HepG2 (cell line): ENCODE measurements around the gene SGIP1. TPM values are rescaled to one million over a fixed set of nuclear protein-coding genes. Genes with fewer than 3 reads are reported as not detected.

Experiments
- ATAC-seq: fragments of 200-7000 bp; cut with Tn5 transposase; 3 replicates; pipeline ENCODE4 v1.9.1; 2020; ENCODE audit warnings: mild to moderate bottlenecking, moderate library complexity
- BruUV-seq: library from RNA; stranded (reverse); fragments of 400-500 nt; replicated peaks from 2 replicates; lab custom pipeline; 2021; lab: Mats Ljungman, UMichigan
- CTCF ChIA-PET: fragments of 300-600 bp; formaldehyde crosslinking; extraction: SDS; loops from one replicate; lab custom pipeline; 2021; ENCODE audit warnings: low total read pairs, inconsistent platforms, low intra/inter-chr PET ratio; lab: Yijun Ruan, JAX
- POLR2A ChIA-PET: fragments of 350-600 bp; sonication (Branson Sonifier 250); formaldehyde crosslinking; loops from one replicate; lab custom pipeline; 2020; ENCODE audit warnings: antibody characterized with exemption, inconsistent platforms; lab: Yijun Ruan, JAX
- DNase-seq: peaks from one replicate; pipeline ENCODE4 v3.0.0-alpha.2; 2015; ENCODE audit warnings: low spot score
- FAIRE-seq: peaks from 3 replicates; lab custom pipeline; 2011; peaks lifted over from hg19 to GRCh38; lab: Jason Lieb, UNC
- H2AFZ ChIP-seq: one replicate; pipeline ENCODE4 v1.6.1; 2011; ENCODE audit warnings: low read length, inconsistent platforms
- H3K27ac ChIP-seq: fragments of 300-600 bp; 3 replicates; pipeline ENCODE4 v1.8.0; 2011; ENCODE audit warnings: mixed run types, mild to moderate bottlenecking, mixed read lengths, low read length, inconsistent platforms; ENCODE audit not compliant: insufficient read depth; ENCODE audit errors: extremely low read length
- H3K27me3 ChIP-seq, 2 experiments: fragments of 200-600 bp in 1 of 2; 2 replicates in 1 of 2; 3 replicates in 1 of 2; pipeline versions ENCODE4 v1.6.0 to v1.8.0; 2011; ENCODE audit warnings: low read length in 2 of 2, mild to moderate bottlenecking in 2 of 2, moderate library complexity in 2 of 2, inconsistent platforms in 1 of 2; ENCODE audit not compliant: insufficient read depth in 2 of 2, control insufficient read depth in 1 of 2
- H3K36me3 ChIP-seq, 2 experiments: fragments of 200-600 bp in 1 of 2; replicated peaks in 1 of 2; 2 replicates in 1 of 2; 3 replicates in 1 of 2; pipeline versions ENCODE4 v1.5.1 to v1.8.0; 2011; ENCODE audit warnings: low read length in 2 of 2, inconsistent platforms in 1 of 2; ENCODE audit not compliant: insufficient read depth in 2 of 2, control insufficient read depth in 1 of 2
- H3K4me1 ChIP-seq: 2 replicates; pipeline ENCODE4 v1.5.1; 2012; ENCODE audit warnings: low read length, inconsistent platforms; ENCODE audit not compliant: insufficient read depth
- H3K4me2 ChIP-seq: 2 replicates; pipeline ENCODE4 v1.6.0; 2011; ENCODE audit warnings: low read depth, low read length, inconsistent platforms
- H3K4me3 ChIP-seq, 3 experiments: fragments of 200-600 bp in 1 of 3; sonication (generic), shearing (Covaris generic) in 1 of 3; replicated peaks in 1 of 3; 2 replicates each; pipeline ENCODE4 v1.5.1; 2011 to 2016; ENCODE audit warnings: low read length in 3 of 3, inconsistent platforms in 2 of 3, low read depth in 2 of 3, mild to moderate bottlenecking in 2 of 3, control low read depth in 1 of 3, mixed read lengths in 1 of 3; ENCODE audit not compliant: insufficient read depth in 1 of 3
- H3K79me2 ChIP-seq: one replicate; pipeline ENCODE4 v1.6.1; 2011; ENCODE audit warnings: low read length, inconsistent platforms; ENCODE audit not compliant: insufficient read depth
- H3K9ac ChIP-seq: 2 replicates; pipeline ENCODE4 v1.6.0; 2011; ENCODE audit warnings: mild to moderate bottlenecking, low read depth, low read length, inconsistent platforms; ENCODE audit not compliant: insufficient read depth
- H3K9me3 ChIP-seq: 2 replicates; pipeline ENCODE4 v1.5.1; 2012; ENCODE audit warnings: mild to moderate bottlenecking, low read length
- H4K20me1 ChIP-seq: 2 replicates; pipeline ENCODE4 v1.6.0; 2011; ENCODE audit warnings: inconsistent platforms, mild to moderate bottlenecking, low read length, moderate library complexity; ENCODE audit not compliant: insufficient read depth
- ARNTL ChIP-seq: sonication (generic); formaldehyde crosslinking; IDR thresholded peaks from 2 replicates; pipeline ENCODE4 v1.4.0; 2020; ENCODE audit warnings: mild to moderate bottlenecking, missing genetic modification reagents
- CENPT ChIP-seq: sonication (generic); formaldehyde crosslinking; IDR thresholded peaks from 2 replicates; pipeline ENCODE4 v1.8.0; 2022; ENCODE audit warnings: low read depth, mild to moderate bottlenecking, moderate library complexity, missing genetic modification reagents
- ETV5 ChIP-seq: IDR thresholded peaks from 2 replicates; pipeline ENCODE4 v1.6.1; 2018; ENCODE audit warnings: missing biosample characterization, missing genetic modification reagents, inconsistent platforms, borderline replicate concordance
- FOXK2 ChIP-seq: fragments of 450-650 bp; IDR thresholded peaks from 2 replicates; pipeline ENCODE4 v1.6.1; 2016
- FOXP1 ChIP-seq, 2 experiments: fragments of 450-650 bp in 1 of 2; IDR thresholded peaks; 2 replicates each; pipeline ENCODE4 v1.6.1; 2017 to 2018; ENCODE audit warnings: antibody characterized with exemption in 1 of 2
- HCFC1 ChIP-seq: fragments of 150-350 bp; IDR thresholded peaks from 2 replicates; pipeline ENCODE4 v1.6.1; 2014; ENCODE audit warnings: low read depth, low read length
- MBD4 ChIP-seq: IDR thresholded peaks from 2 replicates; pipeline ENCODE4 v1.6.1; 2012; ENCODE audit warnings: low read length, inconsistent platforms, borderline replicate concordance
- MEIS1 ChIP-seq: sonication (generic); formaldehyde crosslinking; IDR thresholded peaks from 2 replicates; pipeline ENCODE4 v1.9.0; 2021; ENCODE audit warnings: mild to moderate bottlenecking, missing genetic modification reagents, moderate library complexity, borderline replicate concordance
- MYNN ChIP-seq: sonication (generic); formaldehyde crosslinking; IDR thresholded peaks from 2 replicates; pipeline ENCODE4 v1.4.0; 2020; ENCODE audit warnings: mild to moderate bottlenecking, low read depth, missing genetic modification reagents
- PHF21A ChIP-seq: sonication (generic); formaldehyde crosslinking; IDR thresholded peaks from 2 replicates; pipeline ENCODE4 v1.5.0; 2020; ENCODE audit warnings: mild to moderate bottlenecking, missing genetic modification reagents
- RFX1 ChIP-seq: fragments of 450-650 bp; IDR thresholded peaks from 2 replicates; pipeline ENCODE4 v1.6.1; 2017
- SETDB1 ChIP-seq: sonication (generic); formaldehyde crosslinking; IDR thresholded peaks from 2 replicates; pipeline ENCODE4 v1.5.1; 2020; ENCODE audit warnings: missing genetic modification reagents, mild to moderate bottlenecking, borderline replicate concordance
- SKIL ChIP-seq: sonication (generic); formaldehyde crosslinking; IDR thresholded peaks from 2 replicates; pipeline ENCODE4 v1.8.0; 2022; ENCODE audit warnings: missing genetic modification reagents, mild to moderate bottlenecking, moderate library complexity, borderline replicate concordance
- STAG1 ChIP-seq: sonication (generic); formaldehyde crosslinking; IDR thresholded peaks from 2 replicates; pipeline ENCODE4 v1.4.0; 2020; ENCODE audit warnings: missing genetic modification reagents
- ZBTB7A ChIP-seq: sonication (generic); formaldehyde crosslinking; IDR thresholded peaks from 2 replicates; pipeline ENCODE4 v1.8.0; 2022; ENCODE audit warnings: mild to moderate bottlenecking, missing genetic modification reagents
- ZFYVE20 ChIP-seq: sonication (generic); formaldehyde crosslinking; IDR thresholded peaks from 2 replicates; pipeline ENCODE4 v1.8.0; 2023; ENCODE audit warnings: low read depth, mild to moderate bottlenecking, moderate library complexity, missing genetic modification reagents, borderline replicate concordance
- ZGPAT ChIP-seq: IDR thresholded peaks from 2 replicates; pipeline ENCODE4 v1.6.1; 2016; ENCODE audit warnings: mild to moderate bottlenecking
- ZNF138 ChIP-seq: sonication (generic); formaldehyde crosslinking; IDR thresholded peaks from 2 replicates; pipeline ENCODE4 v1.5.0; 2020; ENCODE audit warnings: mild to moderate bottlenecking, low read depth, missing genetic modification reagents
- ZNF235 ChIP-seq: sonication (generic); formaldehyde crosslinking; IDR thresholded peaks from 2 replicates; pipeline ENCODE4 v1.8.1; 2023; ENCODE audit warnings: mild to moderate bottlenecking, missing genetic modification reagents, borderline replicate concordance
- ZNF607 ChIP-seq: sonication (generic); formaldehyde crosslinking; IDR thresholded peaks from 2 replicates; pipeline ENCODE4 v1.5.1; 2020; ENCODE audit warnings: missing genetic modification reagents, mild to moderate bottlenecking, borderline replicate concordance
- ZNF704 ChIP-seq: sonication (generic); formaldehyde crosslinking; IDR thresholded peaks from 2 replicates; pipeline ENCODE4 v1.8.1; 2023; ENCODE audit warnings: mild to moderate bottlenecking, inconsistent platforms, moderate library complexity, missing genetic modification reagents, borderline replicate concordance
- ZNF788 ChIP-seq: sonication (generic); formaldehyde crosslinking; IDR thresholded peaks from 2 replicates; pipeline ENCODE4 v1.5.0; 2020; ENCODE audit warnings: mild to moderate bottlenecking, missing genetic modification reagents, borderline replicate concordance
- ZSCAN20 ChIP-seq: sonication (generic); formaldehyde crosslinking; IDR thresholded peaks from 2 replicates; pipeline ENCODE4 v1.4.0; 2020; ENCODE audit warnings: missing genetic modification reagents, mild to moderate bottlenecking, borderline replicate concordance
- in situ Hi-C: cut with HindIII; loops from 2 replicates; pipeline ENCODE4 v1.10.0; 2017; ENCODE audit warnings: low pct_unique_long_range_greater_than_20kb; ENCODE audit not compliant: extremely low pct_ligation_motif_present
- intact Hi-C: fragments of 100-400 bp; cut with micrococcal nuclease; formaldehyde crosslinking; loops from one replicate; pipeline ENCODE4 v1.10.0; 2022; ENCODE audit not compliant: unreplicated experiment
- polyA plus RNA-seq, 8 experiments: library from polyadenylated mRNA; depleted of rRNA in 3 of 8; stranded (reverse) in 7 of 8; unstranded in 1 of 8; fragments of >200 nt; fragmentation: Illumina TruSeq in 4 of 8; extraction: Trizol in 4 of 8; gene quantifications; 2 replicates each; pipeline versions ENCODE4 v1.2.1 to v1.2.3, GENCODE V29; 2011 to 2016; ENCODE audit warnings: low read depth in 4 of 8, missing spikeins in 1 of 8, mixed read lengths in 1 of 8; ENCODE audit not compliant: insufficient read depth in 1 of 8
- total RNA-seq, 5 experiments: library from RNA; depleted of rRNA; stranded (reverse); fragments of >200 nt; fragmentation: Illumina TruSeq; extraction: Trizol; gene quantifications; 2 replicates each; pipeline ENCODE4 v1.2.3, GENCODE V29; 2016; ENCODE audit warnings: low read depth in 1 of 5

SGIP1 gene
- total and polyA plus RNA-seq, 2 of the 13 experiments (the other 11 are each of a cell fraction or from before 2014, with no cell fraction given), result not detected

- TF ChIP-seq MEIS1 (CRISPR knock-in tag) (no peak), ZGPAT (CRISPR knock-in tag) (no peak), ETV5 (no peak), ARNTL (CRISPR knock-in tag) (no peak), SKIL (no peak), MYNN (CRISPR knock-in tag) (no peak), MBD4 (no peak), ZNF704 (CRISPR knock-in tag) (no peak), ZNF235 (CRISPR knock-in tag) (no peak)
Observed at GRCh38 chr1:66712839-66713238, 178.9 kb downstream of the SGIP1 start (continued).

- H3K27ac ChIP-seq, result no peak overlapping the region
- ATAC-seq, result no peak
- no TSS peak for BruUV-seq
- H3K36me3 ChIP-seq, result no peaks in the 10 kb centered on the region
- no peaks in the 10 kb centered on the region for H3K4me1 ChIP-seq
- CTCF ChIA-PET, result no interaction called here
- no peak for FAIRE-seq
- H3K27me3 ChIP-seq, result no peaks in the 10 kb centered on the region
- intact Hi-C loops (no loop called here), in situ Hi-C loops (loop anchor here (10.0 kb wide), 1 partner anchor 459 kb away; no protein-coding TSS in a partner anchor)
- H2AFZ ChIP-seq, result no peak overlapping the region
- H3K79me2 ChIP-seq, result no peaks in the 10 kb centered on the region
- no peak overlapping the region for H3K4me3 ChIP-seq
- DNase-seq, result no peak
- no peak overlapping the region for H3K4me2 ChIP-seq
- POLR2A ChIA-PET, result no interaction called here
- H4K20me1 ChIP-seq, result no peaks in the 10 kb centered on the region
- H3K9ac ChIP-seq, result no peak overlapping the region
- H3K9me3 ChIP-seq, result no peaks in the 10 kb centered on the region
- TF ChIP-seq ZNF788 (CRISPR knock-in tag), result no peak
- no peak for TF ChIP-seq ZFYVE20 (CRISPR knock-in tag)
- TF ChIP-seq FOXK2, result no peak
- no peak for TF ChIP-seq FOXP1 (IDR thresholded peaks at IDR 0.05)
- no peak for TF ChIP-seq FOXP1 (CRISPR knock-in tag; IDR thresholded peaks at IDR 0.05)
- no peak for TF ChIP-seq ZSCAN20 (CRISPR knock-in tag)
- TF ChIP-seq ZBTB7A, result no peak
- TF ChIP-seq ZNF138 (CRISPR knock-in tag), result no peak
- no peak for TF ChIP-seq SETDB1 (CRISPR knock-in tag)
- no peak for TF ChIP-seq HCFC1
- TF ChIP-seq PHF21A, result no peak
- TF ChIP-seq CENPT, result no peak
- TF ChIP-seq RFX1, result no peak
- no peak for TF ChIP-seq ZNF607 (CRISPR knock-in tag)
- no peak for TF ChIP-seq STAG1 (CRISPR knock-in tag)
Observed at GRCh38 chr1:66723985-66724384, 190.0 kb downstream of the SGIP1 start.
